Hepatocyte (in vitro differentiated cells): ENCODE data around the gene HIPK3.

Experiments used
- CTCF ChIP-seq: fragments of 200-600 bp; sonication (generic); IDR thresholded peaks from 2 replicates; pipeline ENCODE4 v1.5.1; 2016; ENCODE audit warnings: antibody characterized with exemption, mild to moderate bottlenecking; ENCODE audit not compliant: poor library complexity
- EZH2 ChIP-seq: fragments of 200-600 bp; sonication (generic); IDR thresholded peaks from 2 replicates; pipeline ENCODE4 v1.6.1; 2016; ENCODE audit warnings: antibody characterized with exemption, mild to moderate bottlenecking, borderline replicate concordance
- EZH2phosphoT487 ChIP-seq: fragments of 200-600 bp; sonication (generic); IDR thresholded peaks from one replicate; pipeline ENCODE4 v1.6.1; 2018; ENCODE audit warnings: antibody characterized with exemption, mild to moderate bottlenecking, low read depth, moderate library complexity; ENCODE audit not compliant: unreplicated experiment, severe bottlenecking

GRCh38 chr11:33323421-33323820 is 66.2 kb downstream of the HIPK3 start:
- no peak for TF ChIP-seq CTCF
- TF ChIP-seq EZH2, result no peak
- no peak for TF ChIP-seq EZH2phosphoT487
